ENCODE results near the gene HAUS3.

Gene HAUS3

DNA sequence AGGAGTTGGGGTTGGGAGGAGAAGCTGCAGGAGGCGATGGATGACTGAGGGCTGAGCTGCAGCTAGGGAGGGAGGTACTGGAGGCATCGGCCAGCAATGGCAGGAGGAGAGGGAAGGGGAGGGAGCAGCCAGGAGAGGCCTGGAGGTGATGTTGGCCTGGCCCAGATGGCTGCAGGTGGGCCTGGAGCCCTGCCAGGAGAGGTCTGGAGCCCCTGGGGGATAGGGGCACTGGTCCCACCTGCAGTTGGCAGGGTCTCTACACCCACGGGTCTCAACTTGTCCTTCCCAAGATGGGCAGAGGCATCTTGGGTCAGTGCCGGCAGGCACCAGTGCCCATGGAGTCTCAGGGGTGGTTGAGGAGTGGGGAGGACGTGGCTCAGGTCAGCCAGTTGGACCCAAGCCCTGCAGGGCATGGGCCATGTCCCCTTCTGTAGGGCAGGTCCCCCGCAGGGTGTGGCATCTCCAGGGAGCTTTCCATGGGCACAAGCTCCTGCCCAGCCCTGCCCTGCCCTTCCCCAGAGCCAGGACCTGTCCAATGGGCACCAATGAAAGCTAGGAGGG, 22.6 kb upstream of the HAUS3 start:
- DNase-seq (ENCODE audit: low read depth in 1 of 2, low spot score in 1 of 2) = no peak

DNA sequence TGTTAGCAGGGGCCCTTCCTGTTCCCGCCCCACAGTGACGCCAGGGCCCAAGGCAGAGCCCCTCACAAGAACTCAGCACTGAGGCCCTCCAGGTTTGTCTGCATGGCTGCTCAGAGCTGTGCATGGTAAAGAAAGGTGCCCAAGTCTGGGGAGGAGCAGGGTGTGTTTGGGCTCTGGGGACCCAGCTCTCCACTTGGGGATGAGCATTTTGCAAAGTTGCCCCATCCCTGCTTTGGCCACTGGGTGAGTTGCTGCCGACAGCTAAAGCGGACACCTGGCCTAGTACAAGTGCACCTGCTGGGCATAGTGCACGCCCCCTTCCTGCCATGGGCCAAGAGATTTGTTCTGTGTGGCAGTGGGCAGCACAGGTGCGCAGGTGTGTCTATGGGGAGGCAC, 22.0 kb upstream of the HAUS3 start:
- no peak for DNase-seq (ENCODE audit: low read depth in 1 of 2, low spot score in 1 of 2)

DNA sequence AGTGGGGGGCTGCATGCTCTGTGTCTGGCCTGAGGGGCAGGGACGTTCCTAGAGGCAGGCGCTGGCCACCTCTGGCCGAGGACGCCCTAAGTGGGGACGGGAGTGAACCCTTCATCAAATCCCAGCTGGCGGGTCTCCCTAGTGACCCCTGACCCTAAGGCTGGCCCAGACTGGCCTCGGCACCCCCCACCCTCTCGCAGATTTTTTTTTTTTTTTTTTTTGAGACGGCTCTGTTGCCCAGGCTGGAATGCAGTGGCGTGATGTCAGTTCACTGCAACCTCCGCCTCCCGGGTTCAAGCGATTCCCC, 21.0 kb upstream of the HAUS3 start:
- DNase-seq (ENCODE audit: low read depth in 1 of 2, low spot score in 1 of 2) = no peak

DNA sequence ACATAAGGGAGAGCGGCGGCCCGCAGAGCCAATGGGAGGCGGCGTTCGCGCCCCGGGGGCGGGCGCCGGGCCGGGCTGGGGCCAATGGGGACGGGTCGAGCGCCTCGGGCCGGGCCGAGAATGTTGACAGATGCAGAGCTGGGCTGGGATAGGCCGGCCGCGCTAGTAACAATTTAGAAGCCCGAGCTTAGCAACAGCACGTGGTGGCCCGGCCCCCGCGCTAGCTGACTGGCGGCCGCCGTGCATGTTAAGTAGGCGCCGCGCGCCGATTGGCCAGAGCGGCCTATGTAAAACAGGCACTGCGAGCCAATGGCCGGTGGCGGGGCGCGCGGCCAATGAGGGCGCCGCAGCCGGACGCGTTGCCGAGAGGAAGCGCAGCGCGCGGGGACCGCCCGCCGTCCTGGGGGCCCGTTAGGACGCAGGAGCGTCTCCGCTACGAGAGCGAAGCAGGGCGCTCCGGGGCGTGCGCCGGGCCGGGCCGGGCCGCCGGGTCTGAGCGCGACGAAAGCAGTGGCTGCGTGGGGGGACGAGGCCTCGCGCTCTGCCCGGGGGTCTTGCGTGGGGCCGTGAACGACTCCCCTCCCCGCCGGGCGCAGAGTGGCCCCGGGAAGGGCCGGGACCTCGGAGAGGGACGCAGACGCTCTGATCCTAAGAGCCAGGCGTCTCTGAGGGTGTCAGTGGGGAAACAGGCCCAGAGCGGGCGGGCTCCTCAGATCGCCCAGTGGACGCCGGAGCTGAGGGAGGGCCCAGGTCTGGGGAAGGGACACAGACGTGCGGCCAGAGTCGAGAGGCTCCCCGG, 20.4 kb upstream of the HAUS3 start:
- peak; percentile 94 to 97 for DNase-seq (ENCODE audit: low read depth in 1 of 2, low spot score in 1 of 2)

DNA sequence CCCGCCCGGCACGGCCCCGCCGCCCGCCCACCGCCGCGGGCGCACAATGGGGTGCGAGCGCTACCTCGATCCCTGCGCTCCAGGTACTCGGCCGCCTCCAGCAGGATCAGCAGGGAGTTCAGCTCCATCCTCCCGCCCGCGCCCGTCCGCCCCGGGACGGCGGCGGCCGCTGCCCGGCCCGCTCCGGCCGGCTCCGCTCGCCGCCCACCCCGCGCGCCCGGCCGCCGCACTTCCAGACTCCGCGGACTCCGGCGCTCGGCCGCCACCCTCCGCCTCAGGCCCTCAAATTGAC, 19.9 kb upstream of the HAUS3 start, which contains the start of gene MXD4:
Gene MXD4, minus strand, starts transcription at position 257 of the 292 bp plus-strand sequence. Its CDS starts 129 bp downstream, at position 128.
- DNase-seq (ENCODE audit: low read depth in 1 of 2, low spot score in 1 of 2) = no peak

DNA sequence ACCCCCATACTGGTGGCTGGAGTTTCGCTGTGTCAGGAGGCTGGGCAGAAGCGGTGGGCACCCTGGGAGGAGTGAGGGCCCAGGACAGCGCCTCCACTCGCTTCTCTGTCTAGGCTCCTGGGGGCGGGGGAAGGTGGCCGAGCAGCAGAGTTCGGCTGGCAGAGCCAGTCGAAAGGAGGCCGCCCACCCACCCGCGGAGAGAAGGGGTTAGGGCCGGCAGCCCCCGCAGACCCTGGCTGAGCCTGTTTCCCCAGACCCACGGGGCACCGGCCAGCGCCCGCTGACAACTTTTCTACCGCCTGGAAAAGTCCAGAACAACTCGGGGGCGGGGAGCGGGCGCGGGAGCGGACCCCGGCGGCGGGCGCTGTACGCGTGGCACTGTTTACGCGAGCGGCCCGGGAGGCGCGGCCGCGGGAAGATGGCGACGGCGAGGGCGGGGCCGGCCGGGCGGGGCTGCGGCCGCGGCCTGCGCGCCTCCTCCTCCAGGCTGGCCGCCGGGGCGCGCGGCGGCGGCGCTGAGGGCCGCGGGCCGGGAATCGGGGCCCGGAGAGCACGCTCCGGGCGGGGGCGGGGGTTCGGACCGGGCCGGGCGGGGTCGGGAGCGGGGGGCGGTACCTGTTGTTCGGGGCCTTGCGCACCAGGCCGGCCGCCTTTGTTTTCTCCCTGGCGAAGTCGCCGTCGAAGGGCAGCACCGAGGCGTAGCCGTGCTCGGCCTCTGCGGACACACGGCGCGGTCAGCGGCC, 19.4 kb upstream of the HAUS3 start:
- peak in 1 of 2 donors; percentile 42 for DNase-seq (ENCODE audit: low read depth in 1 of 2, low spot score in 1 of 2)

DNA sequence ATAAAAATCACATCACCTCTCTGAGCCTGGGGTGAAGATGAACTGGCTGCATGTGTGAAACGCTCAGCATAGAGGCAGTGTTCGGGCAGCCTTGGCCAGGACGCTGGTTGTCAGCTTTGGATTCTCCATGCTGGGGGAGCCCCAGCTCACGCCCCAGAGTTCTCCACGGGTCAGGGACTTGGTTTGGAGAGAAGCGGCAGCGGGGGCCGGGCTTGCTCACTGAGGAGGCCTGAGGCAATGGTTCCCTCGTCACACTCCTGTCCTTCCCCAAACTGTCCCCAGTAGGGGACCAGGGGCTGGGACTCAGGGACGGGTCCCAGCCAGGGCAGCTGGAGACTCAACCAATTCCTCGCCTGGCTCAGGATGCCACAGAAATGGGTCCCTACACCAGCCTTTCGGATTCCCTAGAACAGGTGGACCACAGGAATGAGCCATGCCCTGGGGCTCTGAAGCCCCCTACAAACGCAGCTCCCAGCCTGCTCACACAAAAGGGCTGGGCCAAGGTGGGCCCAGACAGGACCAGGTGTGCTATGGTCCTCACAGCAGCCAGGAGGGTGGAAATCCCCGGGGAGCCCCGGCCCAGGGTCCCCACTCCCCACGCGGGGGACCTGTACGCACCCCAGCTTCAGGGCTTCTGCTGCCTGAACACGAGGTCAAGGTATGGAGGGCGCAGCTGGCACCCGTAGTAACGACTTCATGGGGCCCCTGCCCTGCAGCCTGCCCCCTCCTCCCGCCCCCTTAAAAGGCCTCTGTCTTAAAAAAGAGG, 18.6 kb upstream of the HAUS3 start:
- DNase-seq (ENCODE audit: low read depth in 1 of 2, low spot score in 1 of 2) = no peak

DNA sequence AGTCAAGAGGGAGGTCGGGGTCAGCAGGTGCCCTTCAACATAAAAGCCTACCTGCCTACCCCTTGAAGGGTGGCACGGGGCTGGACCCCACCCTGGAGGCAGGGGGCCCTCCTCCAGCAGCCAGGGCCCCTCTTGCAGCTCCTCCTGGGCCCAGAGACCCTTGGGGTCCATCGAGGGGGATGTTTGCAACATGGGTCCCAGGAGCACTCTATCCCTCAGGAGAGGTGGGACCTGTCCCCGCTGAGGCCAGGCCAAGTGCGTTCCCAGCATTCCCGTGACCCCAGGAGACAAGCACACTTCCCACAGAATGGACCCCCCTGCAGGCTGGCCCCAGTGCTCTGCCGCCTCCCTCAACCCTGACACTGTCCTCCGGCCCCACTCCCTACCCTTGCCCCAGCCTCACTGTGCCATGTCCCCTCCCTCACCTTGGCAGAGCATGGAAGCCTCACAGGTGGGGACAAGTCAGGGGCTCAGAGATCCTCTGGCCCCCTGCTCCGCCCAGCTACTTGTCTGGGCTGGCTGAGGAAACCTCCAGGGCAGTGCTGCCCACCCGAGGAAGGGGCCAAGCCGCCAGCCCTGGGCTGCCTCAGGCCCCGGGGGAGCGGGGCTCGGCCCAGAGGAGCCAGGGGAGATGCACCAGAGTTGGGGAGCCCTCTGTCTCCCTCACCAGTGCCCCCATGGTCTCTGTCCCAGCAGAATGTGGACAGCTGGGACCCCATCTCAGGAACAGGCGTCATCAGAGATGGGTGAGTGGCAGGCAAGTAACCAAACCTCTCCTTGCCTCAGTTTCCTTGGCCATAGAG, 17.8 kb upstream of the HAUS3 start:
- peak in 1 of 2 donors; percentile 1 for DNase-seq (ENCODE audit: low read depth in 1 of 2, low spot score in 1 of 2)

DNA sequence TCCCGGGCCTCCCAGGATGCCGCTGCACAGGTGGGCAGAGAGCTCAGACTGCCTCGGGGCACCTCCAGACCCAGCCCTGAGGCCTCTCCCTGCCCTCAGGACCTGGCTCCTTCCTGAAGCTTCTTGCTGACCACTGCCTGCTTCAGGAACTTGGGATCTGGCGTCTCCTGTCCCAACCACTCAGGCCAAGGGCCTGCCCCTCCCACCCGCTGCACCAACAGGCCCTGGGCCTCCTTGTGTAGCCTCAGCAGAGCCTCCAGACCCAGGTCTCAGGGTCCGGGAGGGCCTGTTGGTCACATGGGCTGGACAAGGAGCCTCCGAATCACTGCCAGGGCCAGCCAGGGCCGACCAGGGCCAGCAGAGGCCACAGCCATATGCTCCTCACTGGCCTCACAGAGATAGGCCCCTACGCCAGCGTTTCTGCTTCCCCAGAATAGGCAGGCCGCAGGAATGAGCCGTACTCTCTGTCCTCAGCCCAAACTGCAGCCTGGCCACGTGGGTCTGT, 17.2 kb upstream of the HAUS3 start:
- no peak for DNase-seq (ENCODE audit: low read depth in 1 of 2, low spot score in 1 of 2)

DNA sequence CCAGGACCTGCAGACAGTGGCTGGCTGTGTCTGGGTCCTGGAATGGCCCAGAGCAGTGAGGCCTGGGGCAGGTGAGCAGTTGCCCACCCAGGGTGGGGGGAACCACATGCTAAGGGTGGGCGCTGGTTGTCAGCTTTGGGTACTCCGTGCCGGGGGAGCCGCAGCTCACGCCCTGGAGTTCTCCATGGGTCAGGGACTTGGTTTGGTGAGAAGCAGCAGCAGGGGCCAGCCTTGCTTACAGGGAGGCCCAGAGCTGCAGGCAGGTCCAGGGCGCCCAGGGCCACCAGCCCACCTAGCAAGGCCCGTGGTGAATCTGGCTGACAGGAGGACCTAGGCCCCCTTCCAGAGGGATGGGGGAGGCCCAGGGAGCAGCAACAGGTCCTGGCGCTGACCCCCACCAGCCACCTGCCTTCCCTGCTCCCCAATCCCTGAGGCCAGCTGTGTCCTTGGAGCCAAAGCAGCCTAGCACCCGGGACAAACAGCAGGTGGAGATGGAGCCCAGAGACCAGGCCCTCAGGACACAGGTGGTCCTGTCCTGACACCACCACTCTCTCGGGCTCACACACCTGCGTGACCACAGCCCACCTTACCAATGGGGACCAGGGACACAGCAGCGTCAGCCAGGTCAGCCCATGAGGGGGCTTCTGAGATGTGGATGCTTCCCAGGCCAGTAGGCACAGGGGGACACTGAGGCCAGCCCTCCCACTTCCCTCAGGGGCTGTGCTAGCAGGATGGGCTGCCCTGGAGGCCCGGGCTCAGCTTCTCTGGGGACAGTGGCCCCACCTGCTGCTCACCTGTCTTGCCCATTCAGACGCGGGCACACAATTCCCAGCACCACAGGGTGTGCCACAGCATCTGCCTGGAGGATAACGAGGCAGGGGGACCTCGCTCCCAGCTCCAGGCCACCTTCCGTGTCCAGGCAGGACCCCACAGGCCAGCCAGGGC, 16.4 kb upstream of the HAUS3 start:
- DNase-seq (ENCODE audit: low read depth in 1 of 2, low spot score in 1 of 2) = no peak

DNA sequence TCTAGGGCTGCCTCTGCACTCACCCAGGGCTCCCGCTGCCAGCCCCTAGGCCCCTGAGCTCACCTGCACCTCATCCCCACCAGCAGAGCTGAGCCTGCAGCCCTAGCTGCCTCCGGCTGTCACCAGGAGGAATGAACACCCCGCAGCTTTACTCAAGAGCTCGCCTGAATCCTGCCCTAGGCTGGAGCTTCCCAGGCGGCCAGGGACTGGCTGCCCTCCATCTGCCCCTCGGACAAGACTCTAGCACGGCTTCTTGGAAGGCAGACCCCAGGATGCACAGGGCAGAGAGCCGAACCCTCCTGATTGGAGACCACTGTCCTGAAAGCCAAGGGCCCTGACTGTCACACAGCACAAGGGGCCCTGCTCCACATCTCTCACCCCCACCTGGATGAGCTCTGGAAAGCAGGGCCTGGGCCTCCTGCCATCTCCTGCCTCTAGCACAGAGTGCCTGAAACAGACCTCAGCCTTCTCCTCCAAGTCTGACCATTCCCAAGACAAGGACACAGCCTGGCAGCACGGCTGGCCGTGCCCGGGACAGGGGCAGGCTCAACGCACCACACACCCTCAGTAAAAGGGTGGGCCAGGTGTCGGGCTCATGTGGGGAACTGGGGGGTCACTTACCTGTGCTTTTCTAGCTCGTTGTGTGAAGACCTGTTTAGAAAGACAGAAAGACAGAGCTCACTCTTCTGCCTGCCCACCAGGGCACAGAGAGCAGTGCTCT, 15.6 kb upstream of the HAUS3 start:
- DNase-seq (ENCODE audit: low read depth in 1 of 2, low spot score in 1 of 2) = no peak

DNA sequence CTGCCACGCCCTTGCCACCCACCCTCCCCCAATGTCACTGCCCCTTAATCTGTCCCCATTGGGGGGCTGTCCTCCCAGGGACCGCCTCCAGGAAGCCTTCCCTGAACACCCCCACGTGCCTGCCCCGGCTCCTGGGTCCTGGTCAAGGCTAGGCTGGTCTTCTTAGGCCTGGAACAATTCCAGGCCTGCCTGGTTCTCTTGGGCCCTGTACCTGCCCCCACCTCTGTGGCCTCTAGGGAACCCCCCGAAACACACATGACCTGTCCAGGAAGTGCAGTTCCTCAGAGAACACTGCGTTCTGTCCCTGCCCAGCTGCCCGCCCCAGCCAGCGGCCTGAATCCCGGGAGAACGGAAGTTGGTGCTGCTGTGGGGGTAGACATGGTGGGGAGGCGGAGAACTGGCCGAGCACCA, 14.9 kb upstream of the HAUS3 start:
- DNase-seq (ENCODE audit: low read depth in 1 of 2, low spot score in 1 of 2) = no peak

DNA sequence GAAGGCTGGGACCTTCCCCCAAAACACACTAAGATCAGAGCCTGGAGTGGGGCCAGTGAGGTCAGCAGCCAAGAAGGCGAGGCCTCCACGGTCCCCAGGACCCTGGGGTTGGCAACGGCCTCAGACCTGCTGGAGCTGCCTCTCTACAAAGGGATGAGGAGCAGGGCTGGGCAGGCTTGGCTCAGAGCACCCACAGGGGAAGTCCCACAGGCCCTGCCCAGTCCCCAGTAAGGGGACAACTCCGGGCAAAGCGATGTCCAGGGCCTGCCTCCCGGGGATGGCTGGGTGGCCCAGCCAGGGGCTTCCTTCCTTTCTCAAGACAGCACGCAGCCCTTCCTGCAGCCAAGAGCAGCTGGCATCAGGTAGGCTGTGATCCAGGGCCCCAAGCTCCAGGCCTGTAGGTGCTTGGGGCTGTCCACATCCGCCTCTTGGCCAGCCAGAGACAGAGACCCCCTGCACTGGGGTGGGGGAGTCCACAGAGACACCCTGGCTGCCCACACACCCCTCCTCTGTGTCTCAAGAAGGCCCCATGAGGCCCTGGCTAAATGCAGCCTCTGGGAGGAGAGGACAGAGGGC, 14.3 kb upstream of the HAUS3 start:
- DNase-seq (ENCODE audit: low read depth in 1 of 2, low spot score in 1 of 2) = no peak

DNA sequence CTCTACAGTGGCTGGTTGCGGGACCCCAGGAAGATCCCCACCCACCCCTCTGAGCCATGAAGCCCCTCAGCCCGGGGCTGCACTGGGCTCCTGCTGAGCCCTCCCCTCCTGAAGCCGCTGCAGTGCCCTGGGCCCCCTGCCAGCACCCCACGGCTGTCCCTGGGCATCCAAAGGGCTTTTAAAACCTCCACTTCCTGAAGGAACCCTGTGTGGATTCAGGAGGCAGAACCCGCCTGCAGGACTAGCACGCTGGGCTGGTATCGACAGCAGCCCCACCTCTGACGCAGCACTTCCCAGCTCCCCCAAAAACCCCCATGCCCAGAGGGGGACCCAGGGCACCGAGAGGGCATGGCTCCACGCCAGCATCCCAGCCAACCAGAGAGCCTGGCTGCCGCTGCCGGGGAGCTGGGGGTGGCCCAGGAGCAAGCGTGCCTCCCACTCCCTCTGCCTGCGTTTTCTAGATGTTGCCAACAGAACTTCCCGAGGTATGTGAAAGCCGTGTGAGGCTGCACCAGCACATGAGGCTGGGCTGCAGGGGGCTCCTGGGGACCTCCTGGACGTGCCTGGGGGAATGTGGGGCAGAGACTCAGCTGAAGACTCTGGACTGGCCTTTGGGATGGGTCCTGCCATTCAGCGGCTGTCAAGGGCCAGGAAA, 13.7 kb upstream of the HAUS3 start:
- no peak for DNase-seq (ENCODE audit: low read depth in 1 of 2, low spot score in 1 of 2)

DNA sequence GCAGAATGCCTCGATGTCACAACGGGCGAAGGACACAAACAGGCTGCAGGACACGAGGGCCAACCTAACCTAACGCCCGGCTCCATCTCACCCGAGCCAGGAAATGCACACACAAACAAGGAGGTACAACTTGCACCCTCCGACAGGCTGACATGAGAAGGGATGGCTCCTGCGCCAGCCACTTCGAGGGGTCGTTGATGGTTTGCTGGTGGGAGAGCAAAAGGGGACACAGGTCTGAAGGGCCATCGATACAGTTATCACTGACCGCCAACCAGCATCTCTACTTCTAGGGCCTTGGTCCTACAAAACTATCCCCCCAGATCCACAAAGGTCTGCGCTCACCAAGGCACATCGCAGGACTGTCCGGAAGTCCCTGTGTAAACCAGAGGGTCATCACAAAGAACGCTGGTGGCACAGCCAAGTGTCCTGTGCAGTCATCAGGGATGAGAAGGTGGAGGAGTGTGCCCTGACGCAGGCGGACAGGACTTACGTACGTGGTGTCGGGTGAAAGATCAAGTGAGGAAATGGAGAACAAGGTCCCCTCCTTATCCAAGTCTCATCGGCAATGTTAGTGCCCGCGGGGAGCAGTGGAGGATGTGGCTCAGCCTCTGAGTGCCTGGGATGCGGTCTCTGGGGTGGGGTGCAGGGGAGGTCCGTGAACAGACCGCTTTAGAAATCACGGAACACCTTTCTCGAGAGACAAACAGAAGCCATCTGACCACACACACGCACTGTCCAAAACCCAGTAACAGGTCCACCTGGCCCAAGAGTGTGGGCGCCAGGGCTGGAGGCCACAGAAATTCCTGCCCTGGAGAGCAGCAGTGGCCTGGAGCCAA, 13.0 kb upstream of the HAUS3 start:
- DNase-seq (ENCODE audit: low read depth in 1 of 2, low spot score in 1 of 2) = no peak

DNA sequence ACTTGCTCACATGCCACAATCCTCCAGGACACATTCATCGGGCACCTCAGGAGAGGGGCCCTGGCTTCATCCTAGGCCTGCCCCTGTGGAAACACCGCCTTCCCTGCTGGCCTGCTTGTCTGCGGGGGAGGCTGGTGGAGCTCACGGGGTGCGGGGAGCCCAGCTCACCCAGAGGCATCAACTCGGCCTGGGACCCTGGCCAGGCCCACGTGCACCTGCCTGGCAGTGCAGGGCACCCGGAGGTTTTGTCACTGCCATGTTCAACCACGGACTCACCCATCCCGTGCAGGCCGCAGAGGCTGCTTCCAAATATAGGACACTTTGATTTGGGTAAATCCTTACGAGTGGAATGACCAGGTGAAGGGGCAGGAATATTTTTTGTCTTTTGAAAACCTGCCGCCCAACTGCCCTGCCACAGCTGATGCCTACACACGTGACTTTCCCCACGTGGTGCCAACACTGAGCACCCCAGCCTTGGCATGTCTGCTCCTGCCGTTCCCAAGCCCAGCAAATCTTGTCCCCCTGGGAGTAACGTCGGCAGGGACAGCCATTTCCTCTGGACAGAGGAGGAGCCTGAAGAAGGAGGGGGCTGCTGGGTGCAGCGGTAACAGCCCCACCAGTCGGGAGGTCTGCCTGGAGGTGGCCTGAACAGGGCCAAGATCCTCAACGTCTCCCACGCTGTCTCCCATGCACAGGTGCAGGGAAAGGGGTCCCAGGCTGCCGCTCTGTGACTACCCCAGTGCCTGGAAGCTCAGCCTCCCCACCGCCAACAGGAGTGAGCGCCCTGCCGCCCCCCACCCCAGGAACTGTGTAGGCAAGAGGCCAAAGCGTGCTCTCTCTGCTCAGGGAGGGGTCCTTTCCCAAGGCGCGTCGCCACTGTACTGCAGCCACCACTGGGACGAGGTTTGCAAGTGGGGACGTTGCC, 11.5 kb upstream of the HAUS3 start:
- no peak for DNase-seq (ENCODE audit: low read depth in 1 of 2, low spot score in 1 of 2)
